Activated CD4-positive, CD25-positive, alpha-beta regulatory T cell treated with anti-CD3 and anti-CD28 coated beads, Interleukin-2, amount 50 U/mL, for 72 hours (primary cell): ENCODE data around the gene SLC23A2.

ENCODE experiments used
- DNase-seq: peaks from one replicate; pipeline ENCODE4 v3.0.0; 2021

SLC23A2 gene

DNA sequence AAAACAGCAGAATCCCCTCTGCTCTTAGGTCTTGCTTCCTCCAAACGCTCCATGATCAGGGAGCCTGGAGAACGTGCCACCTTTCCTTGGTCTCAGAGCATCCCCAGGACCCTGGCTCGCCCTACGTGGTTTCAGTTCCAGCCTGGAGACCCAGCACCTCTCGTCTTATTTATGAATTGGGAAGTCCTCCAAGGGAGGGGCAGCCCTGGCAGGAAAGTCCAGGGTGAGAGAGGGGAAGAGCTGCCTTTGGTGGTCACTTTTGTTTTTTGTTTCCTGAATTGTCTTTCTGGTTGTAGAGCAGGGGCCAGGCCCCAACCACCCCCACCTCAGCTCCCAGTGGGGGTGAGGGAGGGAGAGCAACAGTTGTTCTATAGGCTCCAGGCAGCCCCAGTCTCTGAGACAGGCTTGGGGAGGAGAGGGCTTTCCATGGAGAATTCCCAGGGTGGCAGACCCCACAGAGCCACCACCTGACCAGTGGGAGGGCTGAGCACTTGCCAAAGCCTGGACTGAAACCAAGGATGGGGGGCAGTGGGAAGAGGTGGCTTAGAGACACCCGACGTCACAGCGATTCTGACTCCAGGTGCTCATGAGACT, 190.8 kb downstream of the SLC23A2 start:
- DNase-seq: no peak

DNA sequence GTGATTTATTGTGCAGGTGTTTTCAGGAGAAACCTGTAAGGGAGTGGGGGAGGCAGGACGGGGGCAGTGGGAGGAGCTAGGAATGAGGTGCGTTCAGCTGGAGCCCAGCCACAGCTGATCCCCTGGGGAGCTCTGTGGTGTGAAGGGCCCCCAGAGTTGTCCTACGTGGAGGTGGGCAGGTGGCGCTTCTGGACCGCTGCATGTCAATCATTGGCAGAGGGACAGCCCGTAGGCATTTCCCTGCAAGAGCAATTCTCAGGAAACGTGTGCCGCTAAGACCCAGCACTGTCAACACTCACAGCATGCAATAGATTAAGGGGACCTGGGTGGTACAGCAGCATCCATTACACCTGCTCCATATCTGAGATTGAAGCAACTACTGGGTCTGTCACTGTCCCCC, 191.6 kb downstream of the SLC23A2 start:
- DNase-seq: no peak

DNA sequence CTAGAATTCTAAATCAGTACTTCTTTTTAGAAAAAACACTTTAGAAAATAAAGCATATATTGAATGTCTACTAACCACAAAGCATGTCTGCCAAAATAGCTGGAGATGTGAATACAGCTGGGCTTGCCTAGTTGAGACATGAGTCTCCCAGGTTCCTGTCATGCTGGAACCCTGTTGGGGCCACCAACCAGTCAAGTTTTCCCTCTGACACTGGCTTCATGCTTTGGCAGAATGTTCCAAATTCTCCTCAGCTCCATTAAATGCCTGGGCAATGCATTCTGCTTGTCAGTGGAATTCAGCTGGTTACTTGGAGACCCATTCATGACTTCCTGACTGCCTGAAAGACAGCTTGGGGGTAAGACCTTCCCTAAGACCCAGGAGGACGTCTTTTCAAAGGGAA, 192.4 kb downstream of the SLC23A2 start:
- no peak for DNase-seq

DNA sequence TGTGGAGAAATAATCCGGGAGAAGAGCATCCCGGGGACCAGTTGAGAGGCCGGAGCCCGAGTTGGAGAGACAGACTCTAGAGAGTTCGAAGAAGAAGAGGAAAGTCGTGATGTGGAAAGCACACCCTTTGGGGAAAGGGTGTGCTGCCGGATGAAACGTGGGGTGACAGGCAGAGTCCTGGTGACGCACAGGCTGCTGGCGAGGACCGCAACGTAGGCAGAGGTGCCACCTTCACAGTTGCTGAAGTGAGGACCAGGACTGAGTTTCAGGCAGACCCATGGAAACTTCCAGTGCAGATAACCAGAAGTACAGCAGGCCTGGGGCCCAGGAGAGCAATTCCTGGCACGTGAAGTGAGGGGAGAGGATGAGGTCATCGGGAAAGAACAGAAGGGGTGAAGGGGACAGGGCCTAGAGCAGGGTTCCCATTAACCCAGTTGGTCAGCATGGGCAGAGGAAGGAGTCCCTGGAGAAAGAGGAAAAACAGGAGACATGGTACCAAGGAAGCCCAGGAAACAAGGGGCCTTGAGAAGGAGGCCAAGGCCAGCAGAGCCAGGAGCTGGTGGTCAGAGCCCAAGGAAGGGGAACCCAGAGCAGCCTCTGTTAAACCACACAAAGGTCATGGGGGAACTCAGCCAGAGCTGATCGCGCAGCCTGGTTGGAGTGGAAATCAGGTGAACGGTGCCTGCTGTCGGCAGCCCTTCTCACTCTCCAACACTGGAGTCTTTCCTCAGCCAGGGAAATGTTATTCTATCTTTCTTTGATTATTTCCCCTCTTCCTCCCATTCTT, 195.5 kb downstream of the SLC23A2 start:
- DNase-seq: no peak

DNA sequence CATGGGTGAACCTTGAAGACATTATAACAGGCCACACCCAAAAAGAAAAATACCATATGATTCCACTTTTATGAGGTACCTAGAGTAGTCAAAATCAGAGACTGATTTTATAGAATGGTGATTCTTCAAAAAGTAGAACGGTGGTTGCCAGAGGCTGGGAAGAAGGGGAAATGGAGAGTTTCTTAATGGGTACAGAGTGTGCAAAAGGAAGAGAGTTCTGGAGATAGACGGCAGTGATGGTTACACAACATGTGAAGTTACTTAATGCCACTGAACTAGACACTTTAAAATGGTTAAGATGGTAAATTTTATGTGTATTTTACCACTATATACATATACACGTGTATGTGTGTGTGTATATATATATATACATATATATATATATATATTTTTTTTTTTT, 198.8 kb downstream of the SLC23A2 start:
- no peak for DNase-seq
